OCI-M2 (cell line): ENCODE results near the gene AKR1C3.
"Not testable (repeated sequence)": the region's sequence is repeated elsewhere in the genome, so short reads cannot be mapped to it uniquely, and the experiment has no call there.

Experiments
- DNase-seq: peaks from one replicate; lab custom pipeline; 2025; ENCODE audit not compliant: unreplicated experiment; lab: John Stamatoyannopoulos, UW

AKR1C3 gene

DNA sequence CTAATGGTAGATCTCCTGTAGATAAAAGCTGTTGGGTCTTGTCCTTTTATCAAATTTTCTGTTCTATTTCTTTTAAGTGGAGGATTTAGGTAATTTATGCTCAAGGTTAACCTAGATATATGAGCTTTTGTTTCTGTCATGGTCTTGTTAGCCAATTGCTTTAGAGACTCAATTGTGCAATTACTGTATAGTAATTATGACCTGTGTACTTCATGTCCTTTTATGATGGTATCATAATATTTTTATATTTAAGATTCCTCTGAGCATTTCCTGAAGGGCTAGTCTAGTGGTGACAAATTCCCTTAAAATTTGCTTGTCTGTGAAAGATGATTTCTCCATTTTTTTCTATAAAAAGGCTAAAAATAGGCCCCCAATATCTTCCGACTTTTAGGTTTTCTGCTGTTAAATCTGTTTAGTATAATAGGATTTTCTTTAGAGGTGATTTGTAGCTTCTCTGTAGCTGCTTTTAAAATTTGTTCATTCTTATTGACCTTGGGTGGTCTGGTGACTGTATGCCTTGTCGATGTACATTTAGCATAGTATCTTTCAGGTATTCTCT is 5.4 kb upstream of the AKR1C3 start:
- no peak for DNase-seq

DNA sequence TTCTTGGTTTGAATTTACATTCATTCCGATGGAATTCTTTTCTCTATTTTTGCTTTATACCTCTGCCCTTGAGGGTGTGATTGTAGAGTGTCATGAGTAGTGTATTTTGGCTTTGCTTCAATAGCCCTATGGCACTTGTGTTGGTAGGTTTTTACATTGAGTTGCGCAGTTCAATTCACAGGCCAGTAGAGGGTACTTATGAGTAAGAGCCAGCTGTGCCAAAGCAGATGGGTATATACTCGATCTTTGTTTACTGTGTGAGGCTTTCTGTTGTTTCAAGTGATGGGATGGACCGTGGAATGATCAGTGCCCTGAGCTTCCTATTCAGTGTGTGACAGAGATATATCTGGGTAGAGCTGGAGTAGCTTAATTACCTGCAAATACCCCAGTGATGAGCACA is 4.3 kb upstream of the AKR1C3 start:
- no peak for DNase-seq

DNA sequence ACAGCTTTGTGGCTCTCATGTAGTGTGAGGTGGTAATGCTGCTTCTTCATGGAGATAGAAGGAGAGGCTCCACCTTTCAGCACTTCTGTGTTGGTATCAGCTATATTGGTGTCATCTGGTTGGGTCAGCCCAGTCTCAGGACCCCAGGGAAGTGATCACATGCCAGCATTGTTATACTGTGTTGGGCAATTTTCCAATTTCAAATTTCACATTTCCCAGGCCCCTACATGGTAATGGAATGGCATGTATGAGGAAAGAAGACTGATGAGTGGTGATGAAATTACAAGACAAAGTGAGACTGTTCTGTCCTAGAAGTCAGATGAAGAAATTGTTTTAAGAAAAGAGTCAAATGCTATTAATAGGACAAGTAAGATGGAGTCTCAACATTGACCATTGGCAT is 3.7 kb upstream of the AKR1C3 start:
- no peak for DNase-seq

DNA sequence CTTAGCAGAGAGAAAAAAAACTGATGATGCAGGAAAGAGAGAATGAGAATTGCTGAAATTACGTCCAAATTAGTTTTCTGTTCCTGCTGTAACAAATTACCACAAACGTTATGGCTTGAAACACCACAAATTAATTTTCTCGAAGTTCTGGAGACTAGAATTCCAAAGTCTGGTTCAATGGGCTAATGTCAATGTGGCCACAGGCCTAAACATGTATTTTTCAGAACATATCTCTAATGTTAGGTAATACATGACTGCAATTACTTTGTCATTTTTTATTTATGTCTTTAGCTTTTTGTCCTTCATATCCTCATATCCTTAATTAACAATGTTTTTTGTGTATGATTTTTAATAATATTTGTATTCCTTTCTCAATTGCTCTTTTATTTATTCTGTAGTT is 3.0 kb upstream of the AKR1C3 start:
- no peak for DNase-seq

DNA sequence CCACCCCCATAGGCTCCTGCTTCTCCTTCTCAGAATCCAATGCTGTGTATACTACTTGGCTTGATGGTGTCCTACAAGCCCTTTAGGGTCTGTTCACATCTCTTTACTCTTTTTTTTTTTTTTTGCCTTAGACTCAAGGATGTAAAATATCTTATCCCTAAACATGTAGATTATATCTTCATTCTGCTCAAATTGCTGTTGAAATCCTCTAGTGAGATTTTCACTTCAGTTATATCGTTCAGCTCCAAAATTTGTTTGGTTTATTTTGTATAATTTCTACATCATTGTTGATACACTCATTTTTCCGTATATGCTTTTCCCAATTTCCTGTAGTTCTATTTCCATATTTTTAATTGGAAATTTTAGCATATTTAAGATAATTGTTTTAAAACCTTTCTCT is 1.8 kb upstream of the AKR1C3 start:
- no peak for DNase-seq

DNA sequence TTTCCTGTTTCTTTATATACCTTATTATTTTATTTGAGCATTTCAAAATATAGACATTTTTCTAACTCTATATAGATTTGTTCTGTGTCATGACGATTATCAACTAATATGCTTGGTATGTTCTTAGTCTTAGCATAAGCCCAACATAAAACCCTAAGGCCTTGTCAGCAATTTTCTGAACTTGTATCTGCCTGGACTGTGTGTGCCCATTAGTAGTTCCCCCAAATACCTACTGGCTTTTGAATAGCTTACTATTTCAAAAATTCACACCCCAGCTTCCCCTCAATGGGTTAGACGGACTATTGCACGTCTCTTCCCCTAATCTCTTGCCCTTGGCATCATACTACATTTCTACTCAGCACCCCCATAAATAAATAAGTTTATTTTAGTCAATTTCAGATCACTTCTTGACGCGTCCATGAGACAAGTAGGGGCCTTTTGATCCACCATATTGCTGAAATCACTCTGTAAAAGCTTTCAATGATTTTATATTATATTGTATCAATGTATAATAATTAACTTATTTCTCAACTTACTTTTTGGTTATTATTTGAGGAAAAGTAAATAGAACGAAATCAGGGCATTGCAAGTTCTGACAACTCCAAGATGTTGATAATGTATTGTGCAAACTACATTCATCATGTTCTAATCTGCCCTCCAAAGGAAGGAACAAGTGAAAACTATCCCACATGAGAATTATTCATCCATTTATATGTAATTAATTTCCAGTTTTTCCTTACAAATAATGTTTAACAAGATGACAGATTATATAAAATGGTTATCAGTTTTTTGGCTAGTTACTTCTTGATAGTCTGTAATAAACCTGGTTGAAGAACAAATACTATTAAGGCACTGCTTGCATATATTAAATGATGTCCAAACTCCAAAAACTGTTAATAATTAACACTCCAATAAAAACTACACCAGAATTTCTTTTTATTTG is 1.1 kb upstream of the AKR1C3 start:
- DNase-seq = no peak

DNA sequence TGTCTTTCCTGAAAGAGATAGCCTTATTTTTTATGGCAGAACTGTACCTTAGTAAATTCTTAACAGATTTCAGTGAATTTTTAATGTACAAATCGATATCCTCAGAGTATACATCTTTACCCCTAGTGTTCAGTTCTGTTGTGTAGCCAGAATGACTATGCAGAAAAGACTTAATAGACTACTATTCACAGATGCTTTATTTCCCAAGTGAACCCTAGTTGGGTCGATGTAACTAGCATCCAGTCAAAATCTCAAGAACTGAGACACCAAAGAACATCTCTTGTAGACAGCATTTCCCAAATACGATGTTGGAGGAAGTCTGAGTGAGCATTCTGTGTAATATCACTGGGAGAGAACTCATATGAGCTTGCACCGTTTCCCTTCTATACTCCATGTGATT is 1.5 kb downstream of the AKR1C3 start:
- no peak for DNase-seq

DNA sequence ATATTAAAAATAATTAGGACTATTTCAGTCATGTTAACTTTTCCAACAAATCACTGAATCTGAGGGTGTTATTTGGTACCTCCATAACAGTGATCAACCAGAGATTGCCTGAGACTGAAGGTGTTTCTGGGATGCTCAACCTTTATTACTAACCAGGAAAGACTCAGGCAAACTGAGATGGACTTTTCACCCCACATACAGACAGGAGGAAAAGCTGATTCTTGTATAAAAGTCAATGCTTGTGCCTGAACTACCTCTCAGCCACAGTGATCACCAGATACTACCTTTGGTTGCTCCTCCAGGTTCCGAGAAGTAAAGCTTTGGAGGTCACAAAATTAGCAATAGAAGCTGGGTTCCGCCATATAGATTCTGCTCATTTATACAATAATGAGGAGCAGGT is 1.9 kb downstream of the AKR1C3 start:
- DNase-seq = no peak

DNA sequence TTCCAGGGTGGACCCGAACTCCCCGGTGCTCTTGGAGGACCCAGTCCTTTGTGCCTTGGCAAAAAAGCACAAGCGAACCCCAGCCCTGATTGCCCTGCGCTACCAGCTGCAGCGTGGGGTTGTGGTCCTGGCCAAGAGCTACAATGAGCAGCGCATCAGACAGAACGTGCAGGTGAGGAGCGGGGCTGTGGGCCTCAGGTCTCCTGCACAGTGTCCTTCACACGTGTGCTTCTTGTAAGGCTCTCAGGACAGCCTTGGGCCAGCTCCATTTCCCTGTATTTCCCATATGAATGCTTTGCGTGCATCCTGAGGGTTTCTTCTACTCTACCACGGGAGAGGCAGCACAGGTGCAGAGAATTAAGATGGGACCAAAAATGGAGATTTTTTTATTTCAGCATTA is 8.3 kb downstream of the AKR1C3 start:
- not testable (repeated sequence) for DNase-seq

DNA sequence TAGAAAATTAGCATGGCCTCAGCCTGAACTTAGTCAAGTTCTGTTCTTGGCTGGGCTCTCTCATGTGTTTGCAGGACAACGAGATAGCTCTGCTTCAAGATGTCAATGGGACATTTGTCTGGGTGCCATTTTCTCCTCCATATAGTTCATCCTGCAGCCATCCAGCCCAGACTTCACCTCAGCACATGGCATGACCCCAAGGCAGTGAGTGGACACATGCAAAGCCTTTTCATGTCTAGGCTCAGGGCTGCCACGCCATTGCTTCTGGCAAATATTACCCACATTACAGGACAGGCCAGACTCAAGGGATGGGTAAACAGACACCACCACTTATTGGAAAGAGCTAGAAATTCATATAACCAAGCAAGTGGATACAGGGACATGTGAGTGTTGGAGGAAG is 9.3 kb downstream of the AKR1C3 start:
- DNase-seq = no peak

DNA sequence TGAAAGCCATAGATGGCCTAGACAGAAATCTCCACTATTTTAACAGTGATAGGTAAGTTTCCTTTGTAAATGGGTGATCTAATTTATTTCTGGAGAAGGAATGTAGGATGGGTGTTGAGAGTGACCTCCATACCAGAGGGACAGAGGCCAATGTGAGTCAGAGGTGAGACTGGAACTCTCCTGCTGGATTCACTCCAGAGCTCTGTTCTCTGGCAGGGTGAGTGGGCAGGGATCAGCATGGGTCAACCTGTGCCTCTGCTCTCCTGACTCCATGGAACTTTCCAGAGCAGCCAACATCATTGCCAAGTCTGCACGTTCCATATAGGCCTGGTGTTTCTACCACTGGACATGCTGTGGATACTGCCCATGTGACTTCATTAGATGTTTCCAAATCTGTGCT is 11.4 kb downstream of the AKR1C3 start:
- no peak for DNase-seq

DNA sequence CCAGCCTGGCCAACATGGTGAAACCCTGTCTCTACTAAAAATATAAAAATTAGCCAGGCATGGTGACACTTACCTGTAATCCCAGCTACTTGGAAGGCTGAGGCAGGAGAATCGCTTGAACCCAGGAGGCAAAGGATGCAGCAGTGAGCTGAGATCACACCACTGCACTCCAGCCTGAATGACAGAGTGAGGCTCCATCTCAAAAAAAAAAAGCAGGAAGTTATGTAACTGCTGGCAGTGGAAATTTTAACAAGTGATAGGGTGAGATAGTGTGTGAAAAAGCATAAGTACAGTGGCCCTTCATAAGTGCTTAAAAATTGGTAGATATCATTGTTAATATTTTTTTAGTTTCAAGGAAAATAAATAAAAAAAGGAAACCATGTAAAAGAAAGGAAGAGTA is 12.3 kb downstream of the AKR1C3 start:
- DNase-seq = no peak

DNA sequence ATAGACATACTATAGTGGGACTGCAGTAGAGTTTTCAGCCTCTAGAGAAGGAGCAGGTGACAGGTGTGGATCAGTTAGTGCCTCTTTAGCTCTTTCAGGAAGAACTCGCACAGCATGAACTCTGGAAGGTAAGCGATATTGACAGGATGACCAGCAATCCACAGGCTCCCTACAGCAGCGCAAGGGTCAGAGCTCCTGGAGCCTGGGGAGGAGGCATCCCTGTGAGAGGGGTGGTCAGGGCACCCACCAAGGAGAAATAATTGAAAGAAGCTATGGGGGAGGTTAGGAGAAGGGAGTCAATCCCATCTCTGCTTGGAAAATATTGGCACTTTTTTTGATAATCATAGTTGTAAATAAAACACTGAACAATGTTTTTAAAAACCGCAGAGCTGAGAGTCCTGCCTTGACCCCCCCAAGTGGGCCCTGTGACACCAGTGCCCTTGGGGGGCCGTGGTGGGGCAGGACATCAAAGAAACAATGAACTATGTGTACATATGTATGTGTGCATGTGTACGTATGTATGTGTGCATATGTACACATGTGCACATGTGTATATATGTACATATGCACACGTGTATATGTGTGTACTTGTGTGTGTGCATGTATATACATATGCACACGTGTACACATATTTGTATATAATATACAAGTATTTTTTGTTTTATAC is 13.8 kb downstream of the AKR1C3 start:
- DNase-seq = no peak

DNA sequence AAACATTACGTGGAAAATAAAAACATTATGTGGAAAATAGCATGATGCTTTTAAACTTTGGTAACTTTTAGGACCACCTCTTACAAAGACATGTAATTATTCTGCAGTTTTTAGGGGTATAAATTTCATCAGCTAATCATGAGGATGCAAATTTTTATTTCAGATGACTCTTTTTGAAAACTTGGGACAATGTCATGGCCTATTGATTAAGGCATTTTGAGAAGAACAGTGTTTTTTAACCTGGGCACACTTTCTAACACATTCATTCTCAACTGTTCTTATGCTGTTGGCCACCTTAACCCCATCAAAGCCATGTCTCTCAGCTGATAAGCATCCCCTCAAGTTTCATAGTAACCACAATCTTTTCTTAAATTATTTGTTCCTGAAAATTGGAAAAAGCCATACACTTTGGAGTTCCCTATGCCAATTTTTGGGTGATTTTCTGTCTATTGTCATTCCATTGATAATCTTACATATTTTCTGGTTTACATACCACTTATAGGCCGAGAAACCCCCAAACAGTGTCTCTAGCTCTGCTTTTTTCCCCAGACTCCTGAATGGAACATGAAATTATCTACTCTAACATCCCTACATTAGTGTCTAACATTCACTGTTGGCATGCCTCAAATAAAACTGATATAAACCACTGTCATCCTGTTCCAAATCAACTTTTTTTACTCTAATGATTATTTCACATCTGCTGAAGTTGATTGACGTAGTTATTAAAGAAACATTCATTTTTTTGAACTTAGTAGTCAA is 14.6 kb downstream of the AKR1C3 start:
- no peak for DNase-seq

DNA sequence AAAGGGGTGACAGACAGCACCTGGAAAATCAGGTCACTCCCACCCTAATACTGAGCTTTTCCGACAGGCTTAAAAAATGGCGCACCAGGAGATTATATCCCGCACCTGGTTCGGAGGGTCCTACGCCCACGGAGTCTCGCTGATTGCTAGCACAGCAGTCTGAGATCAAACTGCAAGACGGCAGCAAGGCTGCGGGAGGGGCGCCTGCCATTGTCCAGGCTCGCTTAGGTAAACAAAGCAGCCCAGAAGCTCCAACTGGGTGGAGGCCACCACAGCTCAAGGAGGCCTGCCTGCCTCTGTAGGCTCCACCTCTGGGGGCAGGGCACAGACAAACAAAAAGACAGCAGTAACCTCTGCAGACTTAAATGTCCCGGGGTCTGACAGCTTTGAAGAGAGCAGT is 15.6 kb downstream of the AKR1C3 start:
- not testable (repeated sequence) for DNase-seq

DNA sequence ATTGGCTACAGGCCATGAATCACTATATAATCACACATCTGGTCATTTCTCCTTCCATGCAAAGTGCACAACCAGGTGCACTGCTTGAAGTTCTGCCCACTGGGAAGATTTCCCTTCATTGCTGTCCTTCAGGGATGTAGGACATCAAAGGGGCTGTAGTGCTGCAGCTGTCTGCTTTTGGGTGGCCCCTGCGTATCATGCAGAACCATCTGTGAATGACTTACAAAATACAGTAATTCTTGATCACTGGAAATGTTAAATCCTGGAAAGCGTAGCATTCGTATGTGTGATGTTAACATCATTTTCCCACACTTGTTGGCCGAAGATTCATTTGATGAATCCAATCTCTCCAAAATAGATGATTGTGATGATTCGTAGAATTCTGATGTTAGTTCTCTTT is 22.4 kb downstream of the AKR1C3 start:
- no peak for DNase-seq

DNA sequence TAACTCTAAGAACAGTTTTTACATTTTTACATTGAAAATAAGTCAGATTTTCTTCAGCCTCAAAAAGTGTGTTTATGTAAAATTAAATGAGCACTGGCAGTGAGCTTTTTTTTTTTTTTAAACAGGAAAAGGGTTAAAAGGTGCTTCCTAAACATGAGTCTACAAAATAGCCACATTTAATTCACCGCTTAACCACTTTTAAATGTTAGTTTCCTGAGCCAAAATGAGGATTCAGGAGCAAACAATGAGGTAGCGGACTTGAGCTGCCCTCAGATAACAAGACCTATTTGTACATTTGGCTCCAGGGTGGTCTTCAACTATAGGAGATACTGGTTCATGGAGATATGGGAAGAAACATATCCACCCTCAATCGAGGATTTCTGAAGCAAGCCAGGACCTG is 22.8 kb downstream of the AKR1C3 start:
- DNase-seq = no peak

DNA sequence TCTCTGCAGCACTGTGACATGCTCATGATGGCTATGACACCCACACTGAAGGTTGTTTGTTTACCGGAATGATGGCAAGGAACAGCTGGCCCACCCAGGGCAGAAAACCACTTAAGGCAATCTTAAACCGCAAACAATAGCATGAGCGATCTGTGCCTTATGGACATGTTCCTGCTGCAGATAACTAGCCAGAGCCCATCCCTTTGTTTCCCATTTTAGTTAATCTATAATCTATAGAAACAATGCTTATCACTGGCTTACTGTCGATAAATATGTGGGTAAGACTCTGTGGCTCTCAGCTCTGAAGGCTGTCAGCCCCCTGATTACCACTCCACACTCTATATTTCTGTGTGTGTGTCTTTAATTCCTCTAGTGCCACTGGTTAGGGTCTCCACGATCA is 25.8 kb downstream of the AKR1C3 start:
- not testable (repeated sequence) for DNase-seq

DNA sequence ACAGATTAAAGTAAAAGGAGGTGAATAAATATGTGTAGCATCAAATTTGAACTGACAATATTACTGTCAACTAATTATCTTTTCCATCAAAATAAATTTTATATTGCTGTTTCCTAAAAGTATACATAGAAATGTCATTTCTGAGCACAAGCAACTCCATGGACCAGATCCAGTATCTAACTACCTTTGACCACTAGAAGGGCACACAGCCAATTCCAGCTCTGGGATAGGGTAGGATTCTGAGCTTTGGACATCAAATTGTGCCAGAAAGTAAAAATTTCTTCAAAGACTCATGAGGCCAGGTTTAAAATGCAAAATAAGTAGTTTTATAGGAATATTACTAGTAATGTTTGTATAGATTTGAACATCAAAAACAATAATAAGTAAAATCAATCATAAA is 29.7 kb downstream of the AKR1C3 start:
- DNase-seq = no peak

DNA sequence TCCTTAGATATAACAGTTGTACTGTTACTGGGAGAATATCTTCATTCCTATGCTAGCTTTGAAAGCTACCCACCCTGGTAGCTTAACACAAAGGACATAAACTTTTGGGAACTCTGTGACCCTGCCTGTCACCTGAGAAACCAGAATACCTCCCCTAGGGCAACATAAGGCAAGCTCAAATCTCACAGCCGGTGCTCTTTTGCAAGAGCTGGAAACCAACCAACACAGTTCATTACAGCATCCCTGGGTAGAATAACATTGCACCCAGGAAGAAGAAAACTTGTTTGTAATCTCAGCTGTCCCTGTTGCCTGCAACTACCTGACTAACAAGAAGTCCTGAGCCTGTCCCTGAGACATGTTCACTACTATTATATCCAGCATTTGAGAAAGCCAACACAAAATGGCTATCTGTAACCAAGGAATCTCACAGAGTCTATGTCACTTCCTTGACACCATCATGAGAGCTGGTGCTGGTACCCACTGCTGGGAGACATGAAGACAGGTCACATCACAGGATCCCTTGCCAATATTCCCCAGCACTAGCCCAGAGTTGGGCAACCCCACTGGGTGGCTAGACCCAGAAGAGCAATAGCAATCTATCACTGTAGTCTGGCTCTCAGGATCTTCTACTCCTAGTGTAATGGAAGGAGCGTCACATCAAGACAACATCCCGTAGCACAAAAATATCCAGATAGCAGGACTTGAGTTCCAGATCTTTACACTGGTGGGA is 31.3 kb downstream of the AKR1C3 start:
- DNase-seq = no peak

DNA sequence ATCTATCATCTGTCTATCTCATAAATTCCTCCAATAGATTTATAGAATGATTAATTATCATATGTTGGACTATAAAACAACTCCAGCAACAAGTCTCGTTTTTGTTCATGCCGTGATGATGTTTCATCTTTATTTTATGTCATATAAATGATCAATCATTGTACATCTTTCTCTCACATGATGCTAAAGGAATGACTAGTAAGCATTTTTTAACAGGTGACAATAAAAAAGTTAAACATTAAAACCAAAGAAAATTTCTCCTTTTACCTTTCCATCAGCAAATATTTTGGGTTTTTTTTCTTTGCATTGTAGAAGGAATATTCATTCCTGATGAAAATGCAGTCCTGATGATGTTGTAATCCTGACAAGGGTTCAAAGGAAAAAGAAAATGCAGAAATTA is 41.4 kb downstream of the AKR1C3 start:
- DNase-seq = no peak
